HG03432 (cell line): ENCODE results near the gene OPN1MW2.
"Not testable (repeated sequence)": the region's sequence is repeated elsewhere in the genome, so short reads cannot be mapped to it uniquely, and the experiment has no call there.

Experiments used
- ATAC-seq: cut with Tn5 transposase; IDR thresholded peaks from one replicate; pipeline ENCODE4 v1.9.1; 2021; ENCODE audit warnings: mild to moderate bottlenecking, moderate library complexity; ENCODE audit not compliant: unreplicated experiment

The OPN1MW2 gene

GRCh38 chrX:154263072-154263471 lies 43.5 kb downstream of the OPN1MW2 start:
- not testable (repeated sequence) for ATAC-seq

- not testable (repeated sequence) for ATAC-seq
Measured at GRCh38 chrX:154269245-154269644, 49.7 kb downstream of the OPN1MW2 start.
